Nephron progenitor cell (in vitro differentiated cells): ENCODE results near the gene USP34.

ENCODE experiments used
- DNase-seq: peaks from one replicate; pipeline ENCODE4 v3.0.0; 2021
- H3K27ac Mint-ChIP-seq: 2 replicates; pipeline ENCODE4 v1.8.0; 2021; ENCODE audit warnings: mild to moderate bottlenecking, moderate library complexity, mixed read lengths
- H3K27me3 Mint-ChIP-seq: 2 replicates; pipeline ENCODE4 v1.8.0; 2021; ENCODE audit warnings: mild to moderate bottlenecking, low read depth, mixed read lengths; ENCODE audit not compliant: poor library complexity
- H3K36me3 Mint-ChIP-seq: 2 replicates; pipeline ENCODE4 v1.8.0; 2021; ENCODE audit warnings: low read depth, mixed read lengths
- H3K4me1 Mint-ChIP-seq: 2 replicates; pipeline ENCODE4 v1.8.0; 2021; ENCODE audit warnings: mixed read lengths
- H3K4me3 Mint-ChIP-seq: 2 replicates; pipeline ENCODE4 v1.8.0; 2021; ENCODE audit warnings: mild to moderate bottlenecking, moderate library complexity, mixed read lengths
- H3K9me3 Mint-ChIP-seq: 2 replicates; pipeline ENCODE4 v1.8.0; 2021; ENCODE audit warnings: mild to moderate bottlenecking, moderate library complexity, mixed read lengths
- CTCF ChIP-seq: fragments of 200-600 bp; sonication (generic); IDR thresholded peaks from 2 replicates; pipeline ENCODE4 v1.5.0; 2021; ENCODE audit warnings: antibody characterized with exemption

The USP34 gene

DNA sequence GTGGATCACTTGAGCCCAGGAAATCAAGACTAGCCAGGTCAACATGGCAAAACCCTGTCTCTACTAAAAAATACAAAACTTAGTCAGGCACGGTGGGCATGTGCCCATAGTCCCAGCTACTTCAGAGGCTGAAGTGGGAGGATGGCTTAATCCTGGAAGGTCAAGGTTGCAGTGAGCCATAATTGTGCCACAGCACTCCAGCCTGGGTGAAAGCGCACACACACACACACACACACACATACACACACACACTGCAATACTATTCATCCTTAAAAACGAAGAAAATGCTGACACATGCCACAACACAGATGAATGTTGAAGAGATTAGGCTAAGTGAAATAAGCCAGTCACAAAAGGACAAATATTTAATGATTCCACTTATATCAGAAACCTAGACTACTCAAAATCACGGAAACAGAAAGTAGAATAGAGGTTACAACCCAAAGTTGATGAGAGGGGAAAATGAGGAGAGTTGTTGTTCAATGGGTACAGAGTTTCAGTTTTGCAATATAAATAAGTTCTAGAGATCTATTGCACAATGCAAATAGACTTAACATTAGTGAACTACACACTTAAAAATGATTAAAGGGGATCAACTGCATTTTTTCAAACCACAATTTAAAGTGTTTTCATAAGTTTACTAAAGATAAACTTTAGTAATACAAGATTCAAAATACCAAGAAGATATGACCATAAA, 114.5 kb downstream of the USP34 start:
- H3K9me3 Mint-ChIP-seq = peaks cover 41% of the 10 kb centered on the region
- H3K27ac Mint-ChIP-seq = no peak overlapping the region
- no peak for DNase-seq
- H3K4me3 Mint-ChIP-seq = no peak overlapping the region
- H3K36me3 Mint-ChIP-seq = peaks cover 78% of the 10 kb centered on the region
- no peaks in the 10 kb centered on the region for H3K4me1 Mint-ChIP-seq
- no peak for TF ChIP-seq CTCF
- no peaks in the 10 kb centered on the region for H3K27me3 Mint-ChIP-seq

GRCh38 chr2:61354543-61355197, 116.2 kb downstream of the USP34 start:
- H3K36me3 Mint-ChIP-seq = peaks cover 77% of the 10 kb centered on the region

GRCh38 chr2:61353909-61354308, 117.0 kb downstream of the USP34 start:
- peaks cover 84% of the 10 kb centered on the region for H3K36me3 Mint-ChIP-seq
- H3K27me3 Mint-ChIP-seq = no peaks in the 10 kb centered on the region
- TF ChIP-seq CTCF = no peak
- no peaks in the 10 kb centered on the region for H3K4me1 Mint-ChIP-seq
- no peak overlapping the region for H3K4me3 Mint-ChIP-seq
- no peak for DNase-seq
- H3K9me3 Mint-ChIP-seq = peaks cover 40% of the 10 kb centered on the region
- no peak overlapping the region for H3K27ac Mint-ChIP-seq

More at GRCh38 chr2:61354543-61355197, 116.2 kb downstream of the USP34 start:
- DNase-seq = no peak
- H3K4me1 Mint-ChIP-seq = no peaks in the 10 kb centered on the region
- no peak overlapping the region for H3K4me3 Mint-ChIP-seq
- H3K27ac Mint-ChIP-seq = no peak overlapping the region
- no peaks in the 10 kb centered on the region for H3K27me3 Mint-ChIP-seq
- peaks cover 40% of the 10 kb centered on the region for H3K9me3 Mint-ChIP-seq
- no peak for TF ChIP-seq CTCF

GRCh38 chr2:61350777-61351176, 120.1 kb downstream of the USP34 start:
- no peaks in the 10 kb centered on the region for H3K27me3 Mint-ChIP-seq
- H3K9me3 Mint-ChIP-seq = peaks cover 33% of the 10 kb centered on the region
- no peak for TF ChIP-seq CTCF
- no peak overlapping the region for H3K4me3 Mint-ChIP-seq
- no peak overlapping the region for H3K27ac Mint-ChIP-seq
- peaks cover 81% of the 10 kb centered on the region for H3K36me3 Mint-ChIP-seq
- no peaks in the 10 kb centered on the region for H3K4me1 Mint-ChIP-seq
- no peak for DNase-seq

DNA sequence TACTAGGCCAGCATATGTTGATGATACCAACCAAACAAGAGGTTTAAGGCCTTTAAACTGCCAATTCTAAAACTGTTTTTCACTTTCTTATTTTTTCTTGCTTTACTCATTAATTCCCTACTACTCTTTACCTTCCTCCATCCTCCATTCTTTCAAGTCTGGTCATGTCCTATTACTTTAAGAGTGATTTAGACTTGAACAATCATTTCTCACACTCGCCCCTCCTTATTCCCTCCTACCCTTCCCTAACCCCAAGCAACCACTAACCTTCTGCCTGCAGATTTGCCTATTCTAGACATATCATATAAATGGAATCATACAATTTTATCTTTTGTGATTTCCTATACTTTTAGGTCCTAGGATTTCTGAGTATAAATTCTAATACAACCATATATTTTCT, 127.7 kb downstream of the USP34 start:
- Mint-ChIP-seq H3K27ac (no peak overlapping the region), H3K4me3 (no peak overlapping the region), H3K36me3 (peaks cover 89% of the 10 kb centered on the region), H3K9me3 (no peaks in the 10 kb centered on the region), H3K27me3 (no peaks in the 10 kb centered on the region), H3K4me1 (no peaks in the 10 kb centered on the region)
- no peak for TF ChIP-seq CTCF
- no peak for DNase-seq

DNA sequence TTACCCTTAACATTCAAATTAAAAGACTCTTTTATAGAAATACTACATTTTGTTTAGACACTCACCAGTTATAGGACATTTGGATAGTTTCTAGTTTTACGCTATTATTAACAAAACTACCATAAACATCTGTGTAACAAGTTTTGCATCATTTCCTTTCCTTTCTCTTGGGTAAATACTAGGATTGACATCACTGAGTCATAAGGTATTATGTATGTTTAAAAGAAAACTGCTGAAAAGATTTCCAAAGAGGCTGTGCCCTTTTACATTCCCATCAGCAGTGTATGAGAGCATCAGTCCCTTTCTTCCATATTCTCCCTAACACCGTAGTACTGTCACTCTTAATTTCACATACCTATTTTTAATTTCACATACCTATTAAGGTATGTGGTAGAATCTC, 130.6 kb downstream of the USP34 start:
- DNase-seq = no peak
- TF ChIP-seq CTCF = no peak
- Mint-ChIP-seq H3K4me1 (no peaks in the 10 kb centered on the region), H3K9me3 (no peaks in the 10 kb centered on the region), H3K27me3 (no peaks in the 10 kb centered on the region), H3K4me3 (no peak overlapping the region), H3K27ac (no peak overlapping the region), H3K36me3 (peaks cover 81% of the 10 kb centered on the region)
